CD4-positive, alpha-beta T cell treated with Interleukin-4 for 1 hour (primary cell): ENCODE results near the gene SCAMP2.

Experiments
- DNase-seq, 2 donors: peaks; one replicate each; pipeline ENCODE4 v3.0.0-alpha.2; 2020 to 2022

SCAMP2 gene

DNA sequence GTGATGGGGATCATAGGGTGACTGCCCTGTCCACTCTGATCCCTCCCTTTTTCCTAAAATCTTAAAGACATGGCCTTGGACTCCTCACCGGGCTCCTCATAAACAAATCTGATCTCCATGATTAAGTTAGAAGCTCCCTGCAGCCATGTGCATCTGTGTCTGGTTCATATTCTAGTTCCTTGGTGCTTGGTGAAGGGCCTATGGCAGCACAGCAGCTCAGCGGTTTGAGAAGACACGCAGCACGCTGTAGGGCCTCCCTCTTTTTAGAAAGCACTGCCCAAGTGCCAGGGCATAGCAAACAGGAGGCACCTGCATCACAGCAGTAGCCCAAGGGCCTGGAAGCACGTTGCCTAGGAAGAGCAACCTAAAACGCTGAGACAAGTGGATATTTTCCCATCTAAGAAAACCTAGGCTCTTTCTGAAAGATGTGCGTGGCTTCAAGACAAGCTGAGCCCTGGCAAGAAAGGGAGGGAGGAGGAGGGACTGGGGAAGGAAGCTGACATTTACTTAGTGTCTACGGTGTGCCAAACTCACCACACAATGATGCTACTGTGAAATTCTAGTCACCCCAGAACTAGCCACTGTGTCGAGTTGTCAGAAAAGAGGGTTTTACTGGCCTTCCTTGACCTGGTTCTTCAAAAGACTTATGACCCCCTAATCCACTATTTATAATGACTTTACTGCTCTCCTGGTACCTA, 15.3 kb downstream of the SCAMP2 start:
- DNase-seq: no peak

DNA sequence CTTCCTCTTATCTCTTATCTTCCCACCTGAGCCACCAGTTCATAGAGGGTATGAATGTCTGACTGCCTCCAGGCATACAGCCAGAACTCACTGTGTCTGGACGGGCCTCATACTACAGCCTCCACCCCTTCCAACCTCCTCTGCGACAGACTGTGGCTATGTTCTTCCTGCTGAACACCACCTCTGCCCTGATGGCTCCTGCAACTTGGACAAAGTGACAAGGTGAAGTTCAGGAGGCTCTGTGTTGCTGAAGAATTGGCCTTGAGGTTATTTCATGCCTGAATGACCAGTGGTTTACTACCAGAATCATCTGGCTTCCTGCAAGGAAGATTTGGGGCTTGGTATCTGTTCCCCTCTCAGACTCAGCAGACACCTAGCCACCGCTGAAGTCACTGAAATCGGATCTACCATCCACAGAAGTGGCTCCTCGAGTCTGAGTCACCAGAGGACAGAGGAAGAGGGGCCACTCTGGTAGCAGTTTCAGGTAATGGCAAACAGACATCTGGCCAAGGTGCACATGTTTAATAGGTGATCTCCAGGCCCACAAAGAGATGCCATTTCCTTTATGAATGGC, 16.0 kb downstream of the SCAMP2 start:
- no peak for DNase-seq

GRCh38 chr15:74856537-74856936, 16.6 kb downstream of the SCAMP2 start:
- no peak for DNase-seq

DNA sequence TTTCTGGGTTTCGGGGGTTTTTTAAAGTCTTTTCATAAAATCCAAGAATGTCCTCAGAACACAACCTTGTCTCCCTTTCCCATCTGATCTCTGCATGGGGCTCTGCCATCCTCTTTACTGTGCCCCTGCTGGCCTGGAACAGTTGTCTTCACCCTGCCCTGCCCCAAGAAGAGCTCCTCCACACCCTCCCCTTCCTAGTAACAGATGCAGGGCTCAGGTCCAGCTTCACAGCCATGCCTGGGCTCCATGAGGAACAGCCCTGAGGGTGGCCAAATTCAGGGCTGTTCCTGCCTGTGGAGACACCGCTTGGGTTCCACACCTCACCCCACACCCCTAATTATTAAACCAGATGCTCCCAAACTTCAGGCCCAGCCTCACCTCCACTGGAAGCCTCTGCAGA, 17.3 kb downstream of the SCAMP2 start:
- DNase-seq: no peak

GRCh38 chr15:74854453-74855022, 18.6 kb downstream of the SCAMP2 start:
- DNase-seq: no peak

- no peak for DNase-seq
Observed at GRCh38 chr15:74851960-74852359, 21.2 kb downstream of the SCAMP2 start.

DNA sequence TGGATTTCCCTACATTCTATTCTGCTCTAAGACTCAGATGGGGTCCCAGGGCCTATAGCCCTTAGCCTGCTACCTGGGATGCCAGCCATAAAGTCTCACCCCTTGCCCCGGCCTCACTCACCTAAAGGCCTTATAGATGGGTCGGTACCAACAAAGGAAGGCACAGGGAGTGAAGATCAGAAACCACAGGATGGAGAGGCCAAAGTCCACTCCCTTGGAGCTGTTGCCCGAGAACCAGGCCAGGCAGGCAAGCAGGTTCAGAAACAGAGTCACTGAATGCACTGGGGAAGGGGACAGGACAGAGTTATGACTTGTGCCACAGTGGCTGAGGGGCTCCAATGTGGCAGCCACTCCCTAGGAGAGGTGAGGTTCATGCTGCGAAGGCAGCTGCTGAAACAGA, 22.8 kb downstream of the SCAMP2 start:
- DNase-seq: no peak

- DNase-seq: no peak
Observed at GRCh38 chr15:74847432-74847831, 25.7 kb downstream of the SCAMP2 start.

DNA sequence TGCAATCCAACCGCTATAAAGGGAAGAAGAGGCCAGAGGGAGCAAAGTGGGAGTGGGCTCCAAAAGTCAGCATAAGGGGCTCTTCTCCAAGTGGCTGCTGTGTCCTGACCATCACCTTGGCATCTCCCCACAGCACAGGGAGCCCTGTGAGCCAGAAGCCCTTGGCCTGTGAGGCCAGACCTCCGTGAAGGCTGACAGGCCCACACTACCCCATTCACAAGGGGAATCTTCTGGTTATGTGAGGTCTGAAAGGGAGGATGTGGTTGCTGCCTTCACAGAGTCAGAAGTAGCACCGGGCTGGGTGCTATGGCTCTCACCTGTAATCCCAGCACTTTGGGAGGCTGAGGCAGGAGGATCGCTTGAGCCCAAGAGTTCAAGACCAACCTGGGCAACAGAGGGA, 27.6 kb downstream of the SCAMP2 start:
- peak in 1 of 2 donors; percentile 30 for DNase-seq

DNA sequence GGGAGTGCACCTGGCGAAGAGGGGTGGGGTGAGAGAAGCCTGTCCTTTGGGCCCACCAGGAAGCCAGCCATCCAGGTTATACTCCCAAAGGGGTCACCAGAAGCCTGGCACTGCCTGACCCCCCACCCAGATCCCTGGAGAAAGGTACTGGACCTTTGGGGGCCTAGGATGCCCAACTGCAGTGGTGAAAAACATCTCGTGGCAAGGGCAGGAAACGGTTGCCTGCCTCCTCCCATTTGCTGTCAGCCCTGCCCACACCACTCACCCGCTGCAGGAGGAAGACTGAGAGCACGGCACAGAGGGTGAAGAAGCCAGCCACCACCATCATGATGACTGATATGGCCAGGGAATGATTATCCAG, 28.0 kb downstream of the SCAMP2 start:
- DNase-seq: peak; percentile 36 to 58

GRCh38 chr15:74844319-74845207, 28.6 kb downstream of the SCAMP2 start:
- no peak for DNase-seq

DNA sequence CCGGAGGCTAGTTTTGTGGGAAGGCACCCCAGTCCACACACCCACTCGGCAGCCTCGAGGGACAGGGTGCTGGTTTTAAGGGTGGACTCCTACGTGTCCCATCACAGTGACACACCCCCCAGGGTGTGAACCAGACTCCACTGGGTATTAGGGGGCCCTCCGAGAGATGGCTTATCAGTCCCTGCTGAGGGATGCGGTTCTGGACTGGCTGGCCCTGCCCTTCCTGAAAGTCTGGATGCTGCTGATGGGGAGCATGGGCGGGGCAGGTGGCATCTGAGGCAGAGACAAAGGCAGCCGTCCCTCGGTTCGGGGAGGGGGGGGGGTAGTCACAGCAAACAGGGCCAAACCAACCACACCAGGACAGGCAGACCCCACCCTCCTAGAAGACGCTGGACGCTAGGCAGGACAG, 29.3 kb downstream of the SCAMP2 start:
- DNase-seq: peak in 1 of 2 donors; percentile 15

DNA sequence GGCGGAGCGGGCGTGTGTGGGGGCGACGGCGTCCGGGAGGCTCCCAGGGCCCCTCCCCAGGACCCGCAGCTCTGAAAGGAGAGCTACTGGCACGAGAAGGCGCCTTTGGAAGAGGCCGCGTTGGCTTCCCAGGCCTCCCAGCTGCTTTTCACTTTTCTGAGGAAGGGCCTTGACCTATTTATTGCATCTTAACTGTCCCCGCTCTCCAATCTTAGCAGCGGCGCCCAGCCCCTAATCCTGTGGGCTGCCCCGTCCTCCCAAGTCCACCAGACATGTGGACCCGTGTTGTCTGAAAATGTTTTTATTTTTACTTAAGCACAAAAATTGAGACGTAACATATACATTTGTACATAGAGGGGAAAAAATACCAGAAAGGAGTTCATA, 29.7 kb downstream of the SCAMP2 start:
- DNase-seq: no peak

GRCh38 chr15:74842581-74843444, 30.4 kb downstream of the SCAMP2 start, which contains the start of gene ULK3:
TSS of gene ULK3 (minus strand) at chr15:74843156. CDS start at chr15:74843105, 51 bp downstream.
- DNase-seq: peak; percentile 91 to 92

DNA sequence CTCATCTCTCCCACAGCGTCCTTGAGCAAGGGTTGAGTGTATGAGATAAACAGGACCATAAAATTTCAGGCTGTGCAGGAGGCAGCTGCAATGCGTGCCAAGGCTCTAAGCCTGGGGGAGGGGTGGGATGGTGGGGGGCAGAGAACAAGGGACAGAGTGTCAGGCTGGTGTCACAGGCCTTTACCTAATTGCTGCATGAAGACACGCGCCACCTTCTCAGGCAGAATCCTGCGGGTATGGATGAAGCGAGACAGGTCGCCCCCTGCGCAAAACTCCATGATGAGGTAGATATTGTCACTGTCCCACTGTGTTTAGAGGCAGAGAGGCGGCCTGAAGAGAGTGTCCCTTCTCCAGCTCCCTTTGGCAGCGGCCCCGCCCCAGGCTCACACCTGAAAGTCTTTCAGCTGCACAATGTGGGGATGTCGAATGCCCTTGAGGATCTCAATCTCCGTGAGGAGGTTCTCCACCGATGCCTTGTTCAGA, 31.2 kb downstream of the SCAMP2 start:
- no peak for DNase-seq

DNA sequence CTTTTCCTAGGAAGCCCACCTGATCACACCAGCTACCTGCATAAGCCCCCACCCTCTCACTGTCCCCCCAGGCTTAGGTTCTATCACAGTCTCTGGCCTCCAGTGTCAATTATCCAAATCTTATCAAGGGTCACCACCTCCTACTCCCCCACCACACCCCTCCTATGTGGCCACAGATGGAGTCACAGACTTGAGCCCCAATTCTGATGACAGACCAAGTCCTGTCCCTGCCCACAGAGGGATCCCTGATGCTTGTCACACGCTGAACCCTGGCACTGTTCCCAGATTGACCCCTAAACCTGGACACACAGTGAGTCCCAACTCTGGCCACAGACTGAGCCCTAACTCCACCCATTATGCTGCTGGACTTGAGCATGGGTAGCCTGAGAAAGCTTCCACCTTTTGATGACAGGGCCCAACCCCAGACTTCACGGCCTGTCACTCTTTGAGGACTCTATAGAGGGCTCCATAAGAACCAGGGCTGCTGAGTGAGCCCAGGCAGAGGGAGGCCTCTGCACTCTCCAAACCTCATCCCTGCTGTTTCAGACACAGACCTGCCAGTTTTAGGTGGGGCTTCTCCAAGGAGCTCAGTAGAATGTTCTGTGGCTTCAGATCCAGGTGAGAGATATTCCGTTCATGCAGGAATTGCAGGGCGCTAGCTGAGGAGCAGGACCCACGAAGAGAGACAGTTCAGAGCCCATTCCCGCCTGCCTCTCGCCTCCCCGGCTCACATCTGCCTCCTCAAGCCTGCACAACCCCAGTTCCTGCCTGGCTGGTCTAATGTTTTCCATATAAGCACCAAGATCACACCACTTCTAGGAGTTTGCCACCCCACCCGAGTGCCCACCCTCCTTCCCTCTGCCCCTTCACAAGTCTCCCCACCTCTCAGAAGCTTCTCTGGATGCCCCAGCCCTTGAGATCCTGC, 32.1 kb downstream of the SCAMP2 start:
- no peak for DNase-seq

GRCh38 chr15:74839526-74840395, 33.4 kb downstream of the SCAMP2 start:
- no peak for DNase-seq

- no peak for DNase-seq
Observed at GRCh38 chr15:74838746-74839525, 34.2 kb downstream of the SCAMP2 start.

- DNase-seq: no peak
Observed at GRCh38 chr15:74838137-74838516, 35.0 kb downstream of the SCAMP2 start.
